ENCODE measurements around the gene NPLOC4.
"Not testable (repeated sequence)": the region's sequence is repeated elsewhere in the genome, so short reads cannot be mapped to it uniquely, and the experiment has no call there.

NPLOC4 gene

DNA sequence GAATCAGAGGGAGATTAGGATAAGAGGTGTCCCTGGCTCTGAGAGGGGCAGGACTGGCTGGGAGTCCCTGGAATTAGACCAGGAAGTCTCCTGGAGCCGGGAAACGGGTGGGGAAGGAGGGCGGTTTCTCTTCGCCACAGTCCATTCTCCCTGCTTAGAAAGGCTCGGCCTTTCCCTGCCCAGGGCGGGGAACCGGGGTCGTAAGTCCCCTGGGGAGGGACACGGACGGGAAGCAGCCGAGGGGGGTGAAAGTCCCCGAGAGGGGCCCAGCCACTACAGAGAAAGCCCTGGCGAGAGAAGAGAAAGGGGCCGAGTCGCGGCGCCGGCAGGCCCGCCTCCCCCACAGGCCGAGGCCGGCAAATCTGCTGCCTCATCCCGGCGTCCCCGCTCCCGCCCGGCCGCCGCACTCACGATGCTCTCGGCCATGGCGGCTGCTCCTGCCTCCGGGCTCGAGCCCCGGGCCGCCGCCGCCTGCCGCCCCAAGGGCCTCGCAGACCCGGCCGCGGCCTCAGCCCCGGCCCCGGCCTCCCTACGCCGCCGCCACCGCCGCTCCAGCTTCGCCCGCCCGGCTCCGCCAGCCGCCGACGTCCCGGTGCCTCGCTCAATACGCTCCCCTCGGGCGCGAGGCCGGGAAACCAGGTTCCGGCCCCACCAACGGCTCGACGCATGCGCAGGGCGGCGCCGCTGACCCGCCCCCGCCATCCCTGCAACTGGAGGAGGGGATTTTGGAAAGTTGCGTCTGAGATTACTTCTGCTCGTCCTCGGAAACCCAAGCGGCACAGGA is at the start of gene NPLOC4, which contains the start of gene TSPAN10:
TSS of gene NPLOC4 (minus strand) at position 608 of the 784 bp plus-strand sequence. CDS start at position 426, 182 bp downstream.
TSS of gene TSPAN10 (plus strand) at position 692 of the 784 bp plus-strand sequence. CDS start 5,217 bp downstream, outside the sequence.
- peak; percentile 71 for DNase-seq

DNA sequence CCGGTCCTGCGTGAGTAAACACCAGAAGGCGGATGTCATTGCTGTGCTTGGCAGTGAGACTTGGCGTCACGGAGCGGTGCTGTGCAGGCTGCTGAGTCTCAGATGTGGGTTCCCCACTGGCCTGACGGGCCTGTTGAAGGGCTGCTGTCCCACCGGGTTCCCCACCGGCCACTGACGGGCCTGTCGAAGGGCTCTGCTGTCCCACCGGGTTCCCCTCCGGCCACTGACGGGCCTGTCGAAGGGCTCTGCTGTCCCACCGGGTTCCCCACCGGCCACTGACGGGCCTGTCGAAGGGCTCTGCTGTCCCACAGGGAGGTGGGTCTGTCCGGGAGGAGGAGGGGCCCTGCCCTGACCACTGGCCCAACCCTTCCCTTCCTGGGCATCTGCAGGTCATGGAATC is 49.7 kb upstream of the NPLOC4 start:
- DNase-seq, result no peak

DNA sequence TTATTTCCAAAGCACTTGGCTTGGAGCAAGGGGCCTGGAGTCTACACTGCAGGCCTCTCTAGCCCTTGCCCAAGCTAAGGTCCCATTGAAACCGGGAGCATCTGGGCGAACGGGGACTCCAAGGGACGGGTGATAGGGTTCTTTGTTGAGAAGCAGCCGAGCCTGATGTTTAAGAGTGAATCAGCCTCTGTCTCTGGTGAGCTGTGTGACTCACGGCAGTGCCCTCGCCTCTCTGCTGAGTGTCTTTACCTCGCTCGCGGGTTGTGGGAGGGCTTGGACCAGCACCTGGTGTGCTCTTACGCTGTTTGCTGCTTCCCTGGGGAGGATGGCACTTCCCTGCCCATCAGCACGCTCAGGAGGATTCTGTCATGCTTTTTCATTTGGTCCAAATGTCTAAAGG is 48.2 kb upstream of the NPLOC4 start:
- DNase-seq, result no peak

DNA sequence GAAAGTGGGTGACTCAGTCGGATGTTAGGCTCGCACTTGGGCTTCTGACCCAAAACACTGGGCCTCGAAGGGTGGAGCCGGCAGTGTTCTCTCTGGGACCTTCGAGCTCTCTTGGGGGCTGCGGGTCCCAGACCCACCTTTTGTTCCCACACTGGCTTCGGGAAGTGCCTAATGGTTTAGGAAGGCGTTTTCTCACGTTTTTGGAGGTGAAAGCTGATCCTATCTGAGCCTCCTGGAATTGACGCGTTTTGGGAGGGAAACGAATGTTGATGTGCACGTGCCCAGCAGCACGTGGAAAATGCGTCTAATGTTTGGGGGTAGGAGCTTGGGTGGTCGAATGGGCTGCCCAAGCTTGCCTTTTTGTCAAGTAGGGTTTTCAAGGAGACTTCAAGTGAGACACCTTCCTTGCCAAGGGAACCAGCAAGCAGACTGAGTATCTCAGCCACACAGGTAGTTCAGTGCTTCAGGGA is 47.6 kb upstream of the NPLOC4 start:
- no peak for DNase-seq

DNA sequence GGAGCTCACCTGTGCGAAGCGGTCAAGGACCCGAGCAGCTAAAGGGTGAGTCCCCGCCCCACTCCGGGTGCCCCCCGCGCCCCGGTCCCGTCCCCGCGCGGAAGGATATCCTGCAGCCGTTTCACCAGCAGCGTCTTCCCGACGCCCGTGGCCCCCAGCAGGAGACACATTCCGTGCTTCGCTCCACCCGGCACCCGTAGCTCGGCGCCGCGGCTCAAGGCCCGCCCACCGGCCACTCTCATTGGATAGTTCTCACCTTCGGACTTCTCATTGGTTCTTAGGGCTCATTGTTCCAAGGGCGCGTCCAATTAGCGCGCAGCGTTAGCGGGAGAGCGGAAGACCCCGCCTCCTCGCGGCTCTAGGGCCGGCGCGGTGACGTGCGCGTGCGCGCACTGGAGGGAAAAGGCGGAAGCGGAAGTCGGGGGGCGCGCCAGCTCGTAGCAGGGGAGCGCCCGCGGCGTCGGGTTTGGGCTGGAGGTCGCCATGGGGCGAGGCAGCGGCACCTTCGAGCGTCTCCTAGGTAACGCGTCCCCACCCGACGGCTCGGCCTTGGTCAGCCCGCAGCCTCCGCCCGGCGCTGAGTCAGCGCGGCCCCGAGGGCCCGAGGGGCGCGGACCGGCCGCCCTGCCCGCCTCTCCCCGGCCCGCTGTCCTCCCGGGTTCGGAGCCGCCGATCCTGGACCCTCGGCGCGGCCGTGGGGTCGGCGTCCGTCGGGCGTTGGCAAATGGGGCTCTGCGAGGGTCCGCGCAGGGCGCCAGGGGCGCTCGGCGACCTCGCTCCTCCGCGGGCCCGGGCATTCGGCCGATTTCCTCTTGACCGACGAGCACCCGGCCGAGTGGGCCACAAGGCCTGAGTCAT is 46.9 kb upstream of the NPLOC4 start, which contains the start of the genes ARL16 and HGS:
TSS of gene ARL16 (minus strand) at position 214 of the 858 bp plus-strand sequence. CDS start at position 170, 44 bp downstream.
TSS of gene HGS (plus strand) at position 428 of the 858 bp plus-strand sequence. CDS start at position 484, 56 bp downstream.
- peak; percentile 95 for DNase-seq

- DNase-seq, result no peak
Measured at GRCh38 chr17:81683208-81683583, 46.3 kb upstream of the NPLOC4 start.

DNA sequence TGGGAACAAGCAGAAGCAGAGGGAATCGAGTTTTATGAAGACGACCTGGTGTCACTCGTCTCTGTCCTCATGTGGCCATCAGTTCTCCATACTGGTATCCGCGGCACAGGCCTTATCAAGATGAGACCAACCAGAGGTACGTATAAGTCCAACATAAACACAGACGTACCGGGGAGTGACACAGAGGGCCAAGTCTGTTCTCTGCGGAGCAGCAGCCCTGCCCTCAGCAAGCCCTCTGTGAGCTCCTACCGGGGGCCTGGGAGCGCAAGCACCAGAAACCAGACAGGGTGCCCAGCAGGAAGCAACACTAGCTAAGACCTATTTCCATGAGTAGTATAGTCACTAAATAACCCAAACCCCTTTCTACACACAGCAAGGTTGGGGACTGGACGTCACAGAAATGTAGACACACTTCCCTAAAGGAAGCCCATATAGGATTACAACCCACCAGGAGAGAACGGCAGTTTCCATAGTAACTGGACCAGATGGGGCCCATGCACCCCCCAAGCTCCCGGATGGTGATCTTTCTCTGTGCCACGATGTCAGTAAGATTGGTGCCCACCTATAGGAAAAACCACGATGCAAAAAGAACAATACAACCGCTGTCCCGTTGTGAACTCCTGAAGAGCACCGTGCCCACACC is 45.8 kb upstream of the NPLOC4 start:
- DNase-seq, result no peak

DNA sequence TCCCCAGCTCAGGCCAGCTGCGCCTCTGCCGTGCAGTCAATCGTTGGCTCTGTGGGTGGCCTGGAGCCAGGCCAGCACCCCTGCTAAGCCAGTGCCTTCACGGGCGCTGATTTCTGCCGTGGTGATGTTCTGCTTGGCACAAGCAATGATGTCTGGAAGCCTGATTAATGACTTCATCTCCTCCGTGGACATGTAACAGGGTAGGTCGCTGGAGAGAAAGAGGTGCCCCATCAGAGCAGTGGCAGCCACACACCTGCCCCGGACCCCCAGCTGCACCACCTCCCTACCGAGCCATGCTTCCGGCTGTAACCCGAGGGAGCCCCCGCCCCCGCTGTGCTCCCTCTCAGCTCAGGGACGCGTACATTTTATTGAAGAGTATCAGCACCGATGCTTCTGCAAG is 44.8 kb upstream of the NPLOC4 start:
- no peak for DNase-seq

DNA sequence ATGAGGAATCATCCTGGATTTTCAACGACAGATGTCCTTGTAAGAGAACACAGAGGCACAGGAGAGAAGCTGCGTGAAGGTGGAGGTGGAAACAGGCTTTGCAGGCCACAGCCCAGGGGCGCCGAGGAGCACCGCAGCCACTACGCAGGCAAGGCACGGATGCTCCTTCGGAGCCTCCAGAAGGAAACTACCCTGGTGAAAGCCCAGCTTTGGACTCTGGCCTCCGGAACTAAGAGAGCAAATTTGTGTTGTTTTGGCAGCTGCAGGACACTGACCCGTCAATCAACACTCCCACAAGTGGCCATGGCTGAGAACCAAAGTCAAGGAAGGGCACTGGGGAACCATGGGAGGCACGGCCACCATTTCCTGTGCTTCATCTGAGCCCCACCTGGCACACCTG is 43.2 kb upstream of the NPLOC4 start:
- no peak for DNase-seq

- no peak for DNase-seq
Measured at GRCh38 chr17:81676906-81677305, 40.0 kb upstream of the NPLOC4 start.

- not testable (repeated sequence) for DNase-seq
Measured at GRCh38 chr17:81675515-81676221, 38.8 kb upstream of the NPLOC4 start.

DNA sequence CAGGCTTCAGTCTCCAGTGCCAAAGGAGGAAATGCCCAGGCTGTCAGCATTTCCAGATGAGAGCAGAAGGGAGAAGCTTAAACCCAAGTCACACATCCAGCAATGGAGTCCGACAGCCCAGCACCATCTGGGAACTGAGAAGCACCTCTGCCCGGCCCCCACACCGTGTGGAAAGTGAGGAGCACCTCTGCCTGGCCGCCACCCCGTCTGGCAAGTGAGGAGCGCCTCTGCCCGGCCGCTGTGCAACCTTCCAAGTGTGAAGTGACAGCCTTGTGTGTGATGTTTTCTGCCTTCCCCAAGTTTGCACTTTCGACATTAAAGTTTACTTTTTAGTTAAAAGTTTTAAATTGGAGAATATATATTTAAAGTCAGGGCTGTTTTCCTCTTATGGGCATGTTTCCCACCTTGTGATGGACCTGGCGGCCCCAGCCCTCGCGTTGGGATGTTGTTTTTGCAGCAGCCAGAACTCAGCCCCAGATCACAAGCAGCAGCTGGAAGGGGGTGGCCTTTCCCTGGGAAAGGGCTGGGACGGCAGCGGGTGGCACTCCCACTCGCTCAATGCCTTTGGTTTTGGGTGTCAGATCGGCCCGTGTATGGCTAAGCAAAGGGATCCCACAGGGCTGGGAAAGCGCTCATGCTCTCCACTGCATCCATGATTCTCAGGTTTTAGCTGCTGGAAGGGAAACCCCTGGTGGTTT is 36.8 kb upstream of the NPLOC4 start:
- no peak for DNase-seq

DNA sequence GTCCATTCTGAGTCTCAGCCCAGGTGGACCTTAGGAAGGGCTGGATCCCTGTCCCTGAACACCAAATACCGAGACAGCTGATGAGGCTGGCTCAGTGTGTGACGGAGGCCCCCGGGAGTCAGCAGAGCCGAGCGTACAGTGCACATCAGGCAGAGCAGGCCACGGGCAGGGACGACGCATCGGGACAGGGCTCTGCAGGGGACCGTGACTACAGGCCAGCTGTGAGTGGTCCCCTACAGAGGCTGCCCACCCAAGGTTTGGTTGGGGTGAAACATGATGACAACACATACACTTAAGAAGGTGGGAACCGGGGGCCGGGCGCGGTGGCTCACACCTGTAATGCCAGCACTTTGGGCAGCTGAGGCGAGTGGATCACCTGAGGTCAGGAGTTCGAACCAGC is 36.0 kb upstream of the NPLOC4 start:
- DNase-seq, result no peak

- no peak for DNase-seq
Measured at GRCh38 chr17:81672504-81672903, 35.6 kb upstream of the NPLOC4 start.

DNA sequence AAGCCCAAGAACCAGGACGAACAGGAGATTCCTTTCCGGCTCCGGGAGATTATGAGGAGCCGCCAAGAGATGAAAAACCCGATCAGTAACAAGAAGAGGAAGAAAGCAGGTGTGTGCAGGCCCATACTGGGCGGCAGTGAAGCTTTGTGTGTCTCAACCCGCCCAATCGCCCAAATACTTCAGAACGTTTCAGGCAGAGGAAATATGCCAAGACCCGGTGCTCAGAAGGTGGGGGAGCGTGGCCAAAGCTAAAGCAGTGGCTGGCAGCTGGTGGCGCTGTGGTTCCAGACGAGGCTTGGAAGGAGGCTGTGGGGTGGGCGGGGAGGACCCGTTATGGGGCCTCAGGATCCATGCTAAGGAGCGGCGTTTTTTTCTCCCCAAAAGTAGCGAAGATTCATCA is 30.8 kb upstream of the NPLOC4 start:
- no peak for DNase-seq

DNA sequence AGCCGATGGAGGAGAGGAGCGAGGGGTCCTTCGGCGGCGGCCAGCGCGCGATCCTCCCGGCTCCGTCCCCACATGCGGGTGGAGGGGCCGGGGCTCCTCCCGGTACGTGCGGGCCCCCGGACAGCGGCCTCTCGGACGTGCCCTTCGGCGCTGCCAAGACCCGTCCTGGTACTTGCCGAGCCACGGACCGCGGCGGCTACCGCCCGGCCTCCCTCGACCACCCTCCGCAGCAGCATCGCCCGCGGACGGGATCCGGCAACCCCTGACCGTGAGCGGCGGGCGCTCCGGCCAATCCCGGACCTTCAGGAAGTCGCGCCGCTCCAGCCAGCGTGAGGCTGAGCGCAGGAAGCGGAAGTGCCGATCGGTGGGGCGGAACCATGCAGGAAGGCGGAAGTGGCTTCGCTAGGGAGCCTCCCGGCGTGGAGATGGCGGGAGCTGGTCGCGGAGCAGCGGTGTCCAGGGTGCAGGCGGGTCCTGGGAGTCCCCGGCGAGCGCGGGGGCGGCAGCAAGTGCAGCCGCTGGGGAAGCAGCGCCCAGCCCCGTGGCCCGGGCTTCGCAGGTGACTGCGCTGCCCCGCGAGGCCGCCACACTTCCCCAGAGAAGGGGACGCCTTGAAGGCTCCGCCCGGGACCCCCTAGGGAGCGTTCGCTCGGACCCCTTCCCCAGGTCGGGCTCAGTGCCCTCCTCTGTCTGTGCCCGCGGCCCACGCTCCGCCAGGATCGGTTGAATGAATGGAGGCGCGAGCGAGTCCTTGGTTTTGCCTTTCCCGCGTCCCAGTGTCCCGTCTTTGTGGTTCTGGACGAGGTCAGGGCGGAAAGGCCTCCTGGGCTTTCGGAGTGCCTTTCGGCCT is 29.7 kb upstream of the NPLOC4 start, which contains the start of the genes CCDC137 and OXLD1:
TSS of gene CCDC137 (plus strand) at position 396 of the 850 bp plus-strand sequence. CDS start at position 426, 30 bp downstream.
TSS of gene OXLD1 (minus strand) at position 264 of the 850 bp plus-strand sequence. CDS start at position 236, 28 bp downstream.
- peak; percentile 92 for DNase-seq

GRCh38 chr17:81666092-81666341 is 29.1 kb upstream of the NPLOC4 start:
- no peak for DNase-seq

- peak; percentile 48 for DNase-seq
Measured at GRCh38 chr17:81665205-81666091, 28.5 kb upstream of the NPLOC4 start.

- DNase-seq, result no peak
Measured at GRCh38 chr17:81664051-81664470, 27.1 kb upstream of the NPLOC4 start.

- DNase-seq, result no peak
Measured at GRCh38 chr17:81662002-81662401, 25.1 kb upstream of the NPLOC4 start.

Data from NK-92 treated with Interleukin-12 subunit alpha and Interleukin-12 subunit beta, amount 100 ng/mL, for 24 hours (cell line).